Stimulated activated effector memory CD8-positive, alpha-beta T cell treated with anti-CD3 and anti-CD28 coated beads, Interleukin-12 subunit alpha, Interleukin-12 subunit beta, amount 100 ng/mL, for 72 hours (primary cell): ENCODE measurements around the gene CHAC1.
"Not testable (repeated sequence)": the region's sequence is repeated elsewhere in the genome, so short reads cannot be mapped to it uniquely, and the experiment has no call there.

Source experiments
- ATAC-seq: fragments of 150-1000 bp; cut with Tn5 transposase; 2 replicates; pipeline ENCODE4 v1.10.0; 2021
- DNase-seq, 2 donors: peaks; one replicate each; pipeline ENCODE4 v3.0.0; 2021 to 2022; ENCODE audit warnings: low spot score in 2 of 2
- H3K27ac Mint-ChIP-seq: one replicate; pipeline ENCODE4 v1.8.0; 2022; ENCODE audit warnings: mild to moderate bottlenecking, mixed read lengths
- H3K36me3 Mint-ChIP-seq: one replicate; pipeline ENCODE4 v1.8.0; 2022; ENCODE audit warnings: mild to moderate bottlenecking, mixed read lengths
- H3K4me1 Mint-ChIP-seq: one replicate; pipeline ENCODE4 v1.8.0; 2022; ENCODE audit warnings: mixed read lengths
- H3K4me3 Mint-ChIP-seq: one replicate; pipeline ENCODE4 v1.8.0; 2022; ENCODE audit warnings: mild to moderate bottlenecking, mixed read lengths
- H3K9me3 Mint-ChIP-seq: one replicate; pipeline ENCODE4 v1.8.0; 2022; ENCODE audit warnings: mixed read lengths

The CHAC1 gene

DNA sequence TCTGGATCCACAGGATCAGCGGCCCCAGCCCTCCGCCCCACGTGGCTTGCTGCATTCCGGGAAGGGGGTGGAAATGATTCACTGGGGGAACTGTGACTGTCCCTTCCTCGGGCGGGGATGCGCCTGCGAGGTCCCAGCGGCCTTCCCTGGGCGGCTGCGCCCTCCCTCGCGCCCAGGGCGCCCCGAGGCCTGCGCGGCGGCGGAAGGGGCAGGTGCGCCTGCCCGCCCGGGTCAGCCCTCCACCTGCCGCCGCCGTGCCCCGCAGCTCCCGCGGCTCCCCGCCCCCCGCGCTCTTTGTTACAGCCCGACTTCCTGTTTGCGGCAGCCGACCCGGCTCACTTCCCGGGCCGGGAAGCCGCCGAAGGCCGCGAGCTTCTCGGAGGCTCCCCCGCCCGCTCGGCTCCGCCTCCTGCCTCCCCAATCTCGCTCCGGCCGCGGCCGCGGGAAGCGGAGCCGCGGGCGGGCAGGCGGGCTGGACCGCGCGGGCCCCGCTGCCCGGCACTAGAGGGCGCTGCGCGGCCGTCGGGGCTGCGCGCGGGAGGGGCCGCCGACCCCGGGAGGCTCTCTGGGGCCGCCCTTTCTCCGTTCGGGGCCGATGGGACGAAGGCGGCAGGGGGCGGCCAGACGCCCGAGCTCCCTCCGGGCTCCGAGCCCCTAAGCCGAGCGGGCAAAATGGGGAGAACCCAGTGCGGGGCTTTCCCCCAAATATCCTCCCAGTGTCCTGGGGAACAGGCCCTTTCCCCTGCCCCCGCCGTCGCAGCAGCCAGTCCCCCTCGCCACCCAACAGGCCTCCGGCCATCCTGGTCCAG is 11.5 kb upstream of the CHAC1 start:
- Mint-ChIP-seq H3K9me3 (no peaks in the 10 kb centered on the region), H3K36me3 (peaks cover 11% of the 10 kb centered on the region), H3K4me1 (peaks cover 37% of the 10 kb centered on the region), H3K4me3 (peak overlapping the region; percentile 78), H3K27ac (peak overlapping the region; percentile 83)
- DNase-seq, result peak; percentile 72 to 85
- ATAC-seq, result peak; percentile 84

DNA sequence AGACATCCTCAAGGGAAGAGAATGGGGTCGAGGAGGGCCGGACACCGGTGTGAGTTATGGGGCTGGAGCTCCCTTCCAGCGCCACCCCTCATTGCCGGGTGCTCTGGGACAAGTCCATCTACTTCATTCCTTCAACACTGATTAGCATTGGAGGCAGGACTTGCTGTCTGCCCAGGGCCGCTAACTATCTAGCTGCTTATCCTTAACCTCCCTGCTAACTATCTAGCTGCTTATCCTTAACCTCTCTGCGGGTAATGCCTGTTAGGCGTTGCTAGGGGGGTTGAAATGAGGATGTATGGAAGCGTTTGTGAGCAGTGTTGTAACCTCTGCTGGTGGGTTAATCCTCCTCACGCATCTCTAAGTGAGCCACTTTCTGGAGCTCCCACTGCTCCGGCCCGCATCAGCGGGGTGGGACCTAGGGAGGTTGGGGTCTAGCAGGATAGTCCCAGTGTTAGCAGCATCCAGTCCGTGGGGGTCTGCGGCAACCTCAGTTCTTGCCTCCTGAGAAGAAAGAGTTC is 10.9 kb upstream of the CHAC1 start:
- Mint-ChIP-seq H3K27ac (peak overlapping the region; percentile 83), H3K4me1 (peaks cover 37% of the 10 kb centered on the region), H3K36me3 (peaks cover 11% of the 10 kb centered on the region), H3K4me3 (peak overlapping the region; percentile 78), H3K9me3 (no peaks in the 10 kb centered on the region)
- DNase-seq (no peak), ATAC-seq (peak; percentile 5)

DNA sequence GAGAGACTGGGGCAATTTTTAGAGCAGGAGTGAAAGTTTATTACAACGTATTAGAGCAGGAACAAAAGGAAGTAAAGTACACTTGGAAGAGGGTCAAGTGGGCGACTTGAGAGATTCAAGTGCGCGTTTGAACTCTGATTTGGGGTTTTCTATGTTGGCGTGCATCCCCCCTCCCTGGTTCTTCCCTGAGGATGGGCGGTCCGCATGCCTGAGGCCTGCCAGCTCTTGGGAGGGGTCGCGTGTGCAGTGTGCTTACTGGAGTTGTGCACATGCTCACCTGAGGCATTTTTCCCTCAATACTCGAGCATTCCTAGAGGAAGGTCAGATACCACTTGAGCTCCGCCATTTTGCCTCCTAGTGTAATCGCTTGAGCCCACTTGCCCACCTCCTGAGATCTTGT is 10.4 kb upstream of the CHAC1 start:
- Mint-ChIP-seq H3K27ac (peak overlapping the region; percentile 83), H3K4me1 (peaks cover 35% of the 10 kb centered on the region), H3K36me3 (peaks cover 11% of the 10 kb centered on the region), H3K4me3 (peak overlapping the region; percentile 78), H3K9me3 (no peaks in the 10 kb centered on the region)
- no peak for ATAC-seq
- DNase-seq, result no peak

DNA sequence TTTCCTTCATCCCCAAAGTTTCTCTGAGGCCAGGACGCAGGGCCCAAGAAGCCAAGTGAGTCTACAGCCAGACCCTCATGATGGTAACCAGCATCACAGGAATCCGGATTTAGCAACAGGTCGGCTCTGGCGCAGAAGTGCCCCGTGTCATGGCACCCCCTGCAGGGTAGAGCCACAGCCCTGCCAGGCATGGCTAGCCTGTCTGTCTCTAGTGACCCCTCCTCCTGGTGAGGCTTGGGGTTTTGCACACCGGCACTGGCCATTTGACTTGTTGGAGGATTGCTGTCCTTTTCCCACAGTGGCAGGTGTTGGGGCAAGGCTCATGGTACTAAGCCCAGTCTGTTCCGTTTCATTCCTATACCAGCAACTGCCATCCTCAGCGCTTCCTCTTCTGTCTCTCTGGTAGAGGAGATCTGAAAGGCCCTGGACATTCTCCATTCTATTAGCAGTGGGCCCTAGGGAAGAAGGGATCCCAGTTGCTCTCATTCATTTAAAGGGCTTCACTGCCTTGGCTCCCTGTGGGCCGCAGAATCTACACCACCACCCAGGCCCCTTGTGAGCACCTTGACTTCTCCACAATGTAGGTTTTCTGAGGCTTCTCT is 9.4 kb upstream of the CHAC1 start:
- Mint-ChIP-seq H3K9me3 (no peaks in the 10 kb centered on the region), H3K4me3 (peak overlapping the region; percentile 78), H3K4me1 (peaks cover 31% of the 10 kb centered on the region), H3K27ac (peak overlapping the region; percentile 83), H3K36me3 (peaks cover 11% of the 10 kb centered on the region)
- DNase-seq (no peak), ATAC-seq (no peak)

DNA sequence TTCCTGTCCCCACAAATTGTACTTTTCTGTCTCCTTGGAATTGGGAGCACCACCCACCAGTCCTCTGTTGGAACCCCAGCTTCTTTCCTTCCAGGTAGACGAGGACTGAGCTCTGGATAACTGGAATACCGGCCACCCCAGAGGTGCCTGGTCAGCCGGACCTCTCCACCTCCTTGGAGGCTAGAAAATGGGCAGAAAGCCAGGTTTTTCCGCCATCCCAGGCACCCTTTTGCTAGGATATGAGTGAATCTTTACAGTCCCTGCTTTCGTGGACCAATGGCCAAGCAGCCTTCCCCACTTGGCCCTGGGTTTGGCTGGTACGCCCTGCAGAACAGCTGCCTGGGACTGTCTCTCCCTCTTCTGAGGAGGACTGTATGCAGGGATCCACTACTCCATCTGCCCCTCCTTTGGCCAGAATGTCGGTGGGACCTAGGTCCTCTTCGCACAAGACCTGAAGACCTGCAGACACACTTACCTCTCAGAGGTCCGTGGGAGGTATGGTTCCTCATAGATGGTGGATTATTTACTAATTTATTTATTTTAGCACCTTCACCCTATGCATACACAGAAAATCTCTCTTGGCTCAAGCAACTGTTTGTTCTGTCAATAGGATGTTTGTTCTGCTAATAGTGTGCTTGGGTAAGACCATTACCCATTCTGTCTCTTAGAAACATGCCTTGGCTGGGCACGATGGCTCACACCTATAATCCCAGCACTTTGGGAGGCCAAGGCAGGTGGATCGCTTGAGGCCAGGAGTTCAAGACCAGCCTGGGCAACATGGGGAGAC is 8.6 kb upstream of the CHAC1 start:
- peak overlapping the region; percentile 55 for H3K27ac Mint-ChIP-seq
- DNase-seq (no peak), ATAC-seq (no peak)
- peaks cover 11% of the 10 kb centered on the region for H3K36me3 Mint-ChIP-seq
- peak overlapping the region; percentile 78 for H3K4me3 Mint-ChIP-seq
- H3K4me1 Mint-ChIP-seq, result peaks cover 31% of the 10 kb centered on the region
- H3K9me3 Mint-ChIP-seq, result no peaks in the 10 kb centered on the region

DNA sequence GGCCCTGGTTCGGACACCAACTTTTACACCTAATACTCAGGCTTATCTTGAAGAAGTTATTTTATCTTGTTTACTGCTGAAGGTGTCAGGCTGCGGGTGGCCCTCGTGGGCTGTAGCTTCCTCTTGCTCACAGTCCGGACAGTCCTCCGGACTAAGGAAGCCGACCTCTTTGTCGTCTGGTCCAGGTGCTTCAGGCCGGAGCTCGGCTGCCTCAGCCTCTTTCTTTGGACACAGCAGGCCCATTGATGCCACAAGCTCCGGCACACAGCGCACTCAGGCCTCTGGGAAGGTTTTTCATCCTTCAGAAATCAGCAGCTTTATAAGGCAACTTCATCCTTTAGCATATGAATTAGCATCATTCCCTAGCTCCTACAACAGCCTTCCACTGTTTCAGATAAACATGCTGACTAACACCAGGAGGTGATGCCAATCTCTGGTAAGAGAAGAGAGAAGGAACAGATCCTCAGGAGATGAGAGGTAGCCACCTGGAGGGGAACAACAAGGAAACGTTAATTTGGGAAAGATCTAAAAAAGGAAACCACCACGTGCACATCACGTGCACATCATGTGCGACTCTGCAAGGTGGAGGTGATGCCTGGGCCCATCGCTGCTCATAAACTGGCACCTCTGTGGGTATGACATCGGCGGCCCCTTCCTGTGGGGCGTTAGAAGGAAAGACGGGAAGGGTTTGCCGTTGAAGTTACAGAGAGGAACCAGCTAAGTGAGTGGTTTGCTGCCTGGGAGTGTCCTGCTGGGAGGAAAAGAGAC is 4.4 kb upstream of the CHAC1 start:
- Mint-ChIP-seq H3K27ac (no peak overlapping the region), H3K4me3 (no peak overlapping the region), H3K9me3 (no peaks in the 10 kb centered on the region), H3K4me1 (peaks cover 23% of the 10 kb centered on the region), H3K36me3 (peaks cover 13% of the 10 kb centered on the region)
- DNase-seq (peak in 1 of 2 donors; percentile 48), ATAC-seq (no peak)

DNA sequence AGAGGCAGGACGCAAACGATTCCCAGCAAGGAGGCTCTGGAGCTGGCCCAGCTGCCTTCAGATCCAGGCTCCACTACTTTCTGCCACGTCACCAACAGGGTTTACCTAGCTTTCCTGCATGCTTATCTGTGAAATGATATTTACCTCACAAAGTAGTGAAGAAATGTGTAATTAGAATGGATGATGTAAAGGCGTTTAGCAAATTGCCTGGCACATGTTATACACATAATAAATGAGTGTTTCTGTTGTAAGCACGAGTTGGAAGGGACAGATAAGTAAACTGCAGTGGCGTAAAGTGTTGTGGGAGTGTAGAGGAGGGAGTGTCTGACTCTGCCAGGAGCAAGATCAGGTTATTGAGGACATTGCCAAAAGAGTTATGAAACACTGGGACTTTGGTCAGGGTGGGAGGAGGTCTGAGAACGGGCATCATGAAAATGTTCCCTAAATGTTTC is 3.5 kb upstream of the CHAC1 start:
- Mint-ChIP-seq H3K27ac (no peak overlapping the region), H3K4me3 (no peak overlapping the region), H3K36me3 (peaks cover 22% of the 10 kb centered on the region), H3K4me1 (peaks cover 31% of the 10 kb centered on the region), H3K9me3 (no peaks in the 10 kb centered on the region)
- DNase-seq (no peak), ATAC-seq (no peak)

DNA sequence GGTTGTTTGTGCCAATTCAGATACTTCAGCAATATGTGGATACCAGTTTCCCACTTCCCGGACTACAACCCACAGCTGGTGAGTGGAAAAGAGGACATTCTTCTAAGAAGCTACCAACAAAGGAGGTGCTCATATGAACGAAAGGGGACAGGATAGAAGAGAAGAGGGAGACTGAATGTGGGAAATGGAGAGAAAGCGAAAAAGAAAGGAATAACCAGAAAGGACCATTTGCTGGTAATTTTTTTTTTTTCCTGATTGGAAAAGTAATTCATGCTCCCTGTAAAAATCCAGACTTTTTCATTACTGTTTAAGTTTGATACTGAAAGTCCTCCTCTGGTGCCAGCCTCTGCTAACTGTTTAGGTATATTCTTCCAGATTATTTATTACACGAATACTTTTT is 1.5 kb upstream of the CHAC1 start:
- peak overlapping the region; percentile 92 for H3K27ac Mint-ChIP-seq

DNA sequence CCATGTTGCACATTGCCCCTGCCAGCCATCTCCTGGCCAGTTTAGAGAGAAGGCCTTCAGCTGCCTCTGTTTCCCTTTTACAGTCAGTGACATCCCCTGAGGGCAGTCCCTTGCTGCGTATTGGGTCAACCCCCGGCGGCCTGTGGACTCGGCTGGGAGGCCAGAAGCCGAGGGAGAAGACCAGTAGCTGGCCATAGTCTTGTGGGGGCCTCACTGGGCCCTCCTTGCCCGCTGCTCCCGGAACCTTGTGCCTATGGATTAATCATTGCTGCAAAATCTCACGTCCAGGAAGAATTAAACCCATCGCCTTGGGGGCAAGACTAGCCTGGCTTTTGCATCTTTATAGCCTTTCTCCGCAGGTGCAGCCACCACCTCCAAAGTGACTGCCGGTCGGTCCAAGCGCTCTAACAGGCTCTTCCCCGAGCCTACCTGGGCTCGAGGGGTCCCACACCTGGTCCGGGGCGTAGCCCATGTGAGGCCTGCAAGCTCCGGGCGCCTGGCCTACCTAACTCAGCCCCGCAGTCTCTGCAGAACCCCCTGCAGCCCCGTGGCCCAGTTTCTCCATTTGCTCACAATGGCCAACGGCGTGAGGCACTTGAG is 870 bp upstream of the CHAC1 start:
- Mint-ChIP-seq H3K27ac (peak overlapping the region; percentile 92), H3K4me3 (peak overlapping the region; percentile 85), H3K9me3 (no peaks in the 10 kb centered on the region), H3K36me3 (peaks cover 49% of the 10 kb centered on the region), H3K4me1 (peaks cover 44% of the 10 kb centered on the region)
- DNase-seq, result peak in 1 of 2 donors; percentile 69
- no peak for ATAC-seq

More for the DNA sequence above, 1.5 kb upstream of the CHAC1 start:
- ATAC-seq, result no peak
- Mint-ChIP-seq H3K4me3 (peak overlapping the region; percentile 85), H3K36me3 (peaks cover 42% of the 10 kb centered on the region), H3K4me1 (peaks cover 44% of the 10 kb centered on the region), H3K9me3 (no peaks in the 10 kb centered on the region)
- DNase-seq, result no peak

DNA sequence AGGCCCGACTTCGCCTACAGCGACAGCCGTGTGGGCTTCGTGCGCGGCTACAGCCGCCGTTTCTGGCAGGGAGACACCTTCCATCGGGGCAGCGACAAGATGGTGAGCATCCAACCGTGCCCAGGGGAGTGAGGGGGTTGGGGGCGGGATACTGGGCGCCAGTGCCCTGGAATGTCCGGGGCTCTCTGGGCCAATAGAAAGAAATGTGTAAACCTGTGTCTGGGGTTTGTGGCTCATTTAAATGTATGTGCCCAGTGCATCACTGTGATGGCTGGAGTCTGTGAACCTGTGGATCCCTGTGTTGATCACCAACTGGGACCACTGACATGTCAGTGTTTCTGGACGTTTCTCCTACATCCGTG is 423 bp downstream of the CHAC1 start:
- Mint-ChIP-seq H3K27ac (peak overlapping the region; percentile 92), H3K36me3 (peaks cover 52% of the 10 kb centered on the region), H3K9me3 (no peaks in the 10 kb centered on the region), H3K4me1 (peaks cover 51% of the 10 kb centered on the region), H3K4me3 (peak overlapping the region; percentile 85)
- ATAC-seq (no peak), DNase-seq (no peak)

DNA sequence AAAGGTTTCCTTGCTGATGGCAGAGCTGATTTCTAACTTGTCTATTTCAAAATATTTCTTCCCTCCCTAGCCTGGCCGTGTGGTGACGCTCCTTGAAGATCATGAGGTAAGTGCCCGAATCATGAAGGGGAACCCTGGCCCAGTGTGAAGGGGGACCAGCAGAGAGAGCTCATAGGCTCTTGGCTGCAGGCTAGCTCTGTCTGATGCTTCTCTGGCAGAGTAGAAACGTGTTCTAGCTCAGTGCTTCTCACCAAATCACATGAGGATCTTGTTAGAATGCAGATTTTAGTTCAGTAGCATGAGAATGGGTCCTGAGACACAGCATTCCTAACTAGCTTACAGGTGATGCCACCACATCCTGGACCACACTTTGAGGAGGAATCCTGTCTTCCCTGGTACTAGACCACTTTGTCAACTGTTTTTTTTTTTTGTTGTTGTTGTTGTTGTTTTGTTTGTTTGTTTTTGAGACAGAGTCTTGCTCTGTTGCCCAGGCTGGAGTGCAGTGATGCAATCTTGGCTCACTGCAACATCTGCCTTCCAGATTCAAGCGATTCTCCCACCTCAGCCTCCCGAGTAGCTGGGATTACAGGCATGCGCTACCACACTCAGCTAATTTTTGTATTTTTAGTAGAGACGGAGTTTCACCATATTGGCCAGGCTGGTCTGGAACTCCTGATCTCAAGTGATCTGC is 1.0 kb downstream of the CHAC1 start:
- DNase-seq, result peak in 1 of 2 donors; percentile 59
- not testable (repeated sequence) for H3K9me3 Mint-ChIP-seq, ATAC-seq
- Mint-ChIP-seq H3K4me3 (peak overlapping the region; percentile 85), H3K36me3 (peaks cover 52% of the 10 kb centered on the region), H3K27ac (peak overlapping the region; percentile 92), H3K4me1 (peaks cover 53% of the 10 kb centered on the region)

DNA sequence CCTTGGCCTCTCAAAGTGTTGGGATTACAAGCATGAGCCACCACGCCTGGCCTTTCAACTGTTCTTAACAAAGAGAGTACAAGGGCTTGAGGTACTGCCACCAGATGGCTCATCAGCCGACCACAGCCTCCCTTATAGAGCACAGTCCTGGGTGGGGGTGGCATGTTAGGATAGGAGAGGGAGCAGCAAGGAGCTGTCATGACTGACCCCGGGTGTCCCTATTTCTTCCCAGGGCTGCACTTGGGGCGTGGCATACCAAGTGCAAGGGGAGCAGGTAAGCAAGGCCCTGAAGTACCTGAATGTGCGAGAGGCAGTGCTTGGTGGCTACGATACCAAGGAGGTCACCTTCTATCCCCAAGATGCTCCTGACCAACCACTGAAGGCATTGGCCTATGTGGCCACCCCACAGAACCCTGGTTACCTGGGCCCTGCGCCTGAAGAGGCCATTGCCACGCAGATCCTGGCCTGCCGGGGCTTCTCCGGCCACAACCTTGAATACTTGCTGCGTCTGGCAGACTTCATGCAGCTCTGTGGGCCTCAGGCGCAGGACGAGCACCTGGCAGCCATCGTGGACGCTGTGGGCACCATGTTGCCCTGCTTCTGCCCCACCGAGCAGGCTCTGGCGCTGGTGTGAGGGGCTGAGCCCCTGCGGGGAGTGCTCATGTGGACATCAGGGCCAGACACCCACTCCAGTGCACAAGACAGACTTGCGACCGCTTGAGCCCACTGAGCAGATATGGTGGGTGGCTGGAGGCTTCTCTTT is 2.1 kb downstream of the CHAC1 start:
- DNase-seq, result peak in 1 of 2 donors; percentile 52
- H3K36me3 Mint-ChIP-seq, result peaks cover 58% of the 10 kb centered on the region
- peak overlapping the region; percentile 85 for H3K4me3 Mint-ChIP-seq
- H3K4me1 Mint-ChIP-seq, result peaks cover 53% of the 10 kb centered on the region
- peak overlapping the region; percentile 92 for H3K27ac Mint-ChIP-seq
- no peak for ATAC-seq
- H3K9me3 Mint-ChIP-seq, result no peaks in the 10 kb centered on the region

DNA sequence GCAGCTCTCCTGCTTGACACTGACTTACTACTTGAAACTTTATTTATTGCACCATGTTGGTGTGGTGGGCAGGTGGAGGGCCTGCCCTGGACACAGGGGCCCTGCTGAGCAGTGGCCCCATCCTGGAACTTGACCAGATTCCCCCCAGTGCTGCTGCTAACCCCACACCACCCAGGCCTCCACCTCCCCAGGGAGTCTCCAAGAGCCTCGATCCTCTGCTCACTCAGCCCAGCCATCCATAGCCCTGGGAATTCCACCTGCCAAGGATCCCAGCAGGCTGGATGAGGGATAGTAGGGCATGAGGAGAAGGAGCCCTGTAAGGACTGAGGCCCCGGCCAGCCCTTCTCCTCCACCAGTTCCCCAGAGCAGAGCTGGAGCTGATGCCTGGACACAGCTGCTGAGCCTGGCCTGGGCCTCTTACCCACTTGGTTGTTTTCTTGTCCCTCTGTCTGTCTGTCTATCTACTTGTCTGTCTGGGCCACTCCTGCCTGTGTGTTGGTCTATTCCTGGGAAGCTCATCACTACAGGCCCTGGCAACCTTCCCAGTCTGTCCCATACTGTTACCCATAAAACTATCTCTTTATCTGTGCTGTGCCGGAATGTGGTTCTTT is 2.8 kb downstream of the CHAC1 start:
- Mint-ChIP-seq H3K9me3 (no peaks in the 10 kb centered on the region), H3K4me3 (peak overlapping the region; percentile 85), H3K27ac (peak overlapping the region; percentile 92), H3K36me3 (peaks cover 58% of the 10 kb centered on the region), H3K4me1 (peaks cover 53% of the 10 kb centered on the region)
- DNase-seq (peak in 1 of 2 donors; percentile 46), ATAC-seq (no peak)
